ENCODE results near the gene ZNF579.

DNA sequence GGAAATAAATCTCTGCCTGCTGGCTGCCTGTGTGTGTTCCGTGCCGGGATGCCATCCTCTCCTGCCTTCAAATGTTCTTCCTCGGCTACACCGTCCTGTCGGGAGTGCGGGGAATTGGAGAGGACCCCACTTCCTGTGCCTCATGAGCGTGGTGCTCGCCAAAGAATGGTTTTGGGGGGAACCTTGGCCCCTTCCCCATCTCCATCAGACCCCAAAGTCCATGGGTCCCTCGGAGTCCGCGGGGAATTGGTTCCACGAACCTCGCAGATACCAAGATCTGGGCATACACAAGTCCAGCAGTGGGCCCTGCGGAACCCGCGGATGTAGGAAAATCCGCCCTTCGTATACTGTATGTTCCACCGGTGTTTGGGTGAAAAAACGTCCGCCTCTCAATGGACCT is 22.5 kb upstream of the ZNF579 start:
- TF ChIP-seq, protein P1, sequence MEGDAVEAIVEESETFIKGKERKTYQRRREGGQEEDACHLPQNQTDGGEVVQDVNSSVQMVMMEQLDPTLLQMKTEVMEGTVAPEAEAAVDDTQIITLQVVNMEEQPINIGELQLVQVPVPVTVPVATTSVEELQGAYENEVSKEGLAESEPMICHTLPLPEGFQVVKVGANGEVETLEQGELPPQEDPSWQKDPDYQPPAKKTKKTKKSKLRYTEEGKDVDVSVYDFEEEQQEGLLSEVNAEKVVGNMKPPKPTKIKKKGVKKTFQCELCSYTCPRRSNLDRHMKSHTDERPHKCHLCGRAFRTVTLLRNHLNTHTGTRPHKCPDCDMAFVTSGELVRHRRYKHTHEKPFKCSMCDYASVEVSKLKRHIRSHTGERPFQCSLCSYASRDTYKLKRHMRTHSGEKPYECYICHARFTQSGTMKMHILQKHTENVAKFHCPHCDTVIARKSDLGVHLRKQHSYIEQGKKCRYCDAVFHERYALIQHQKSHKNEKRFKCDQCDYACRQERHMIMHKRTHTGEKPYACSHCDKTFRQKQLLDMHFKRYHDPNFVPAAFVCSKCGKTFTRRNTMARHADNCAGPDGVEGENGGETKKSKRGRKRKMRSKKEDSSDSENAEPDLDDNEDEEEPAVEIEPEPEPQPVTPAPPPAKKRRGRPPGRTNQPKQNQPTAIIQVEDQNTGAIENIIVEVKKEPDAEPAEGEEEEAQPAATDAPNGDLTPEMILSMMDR (IDR thresholded peaks at IDR 0.05): no peak
- TF ChIP-seq POLR2A (IDR thresholded peaks at IDR 0.05) (no peak), EP300 (IDR thresholded peaks at IDR 0.05) (no peak)

Measured in stomach (tissue), 4 donors.